ENCODE data around the gene RABGAP1L. TPM values are rescaled to one million over a fixed set of nuclear protein-coding genes. Genes with fewer than 3 reads are reported as not detected.

Gene RABGAP1L
- total RNA-seq, 1 donor from 2014 or later = 69.2 TPM

DNA sequence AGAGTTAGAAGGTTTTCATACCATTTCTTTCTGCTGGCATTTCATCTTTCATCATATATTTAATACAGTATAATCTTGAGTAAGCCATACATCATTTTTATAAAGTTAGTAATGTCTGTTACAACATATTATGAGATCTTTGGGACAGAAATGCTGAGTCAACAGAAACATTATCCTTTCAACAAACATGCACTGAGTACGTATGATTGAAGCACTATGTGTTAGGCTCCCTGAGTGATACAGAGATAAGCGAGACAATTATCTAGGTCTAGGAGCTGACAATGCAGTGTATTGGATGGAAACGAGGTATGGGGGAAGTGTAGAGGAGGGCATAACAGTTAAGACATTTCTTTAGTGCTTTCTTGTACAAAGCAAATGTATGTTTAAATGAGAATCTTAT lies 268.7 kb downstream of the RABGAP1L start:
- Histone ChIP-seq H3K4me3 (no peak overlapping the region), H3K27ac (replicated peaks) (no peak overlapping the region), H3K36me3 (no peaks in the 10 kb centered on the region), H3K4me1 (no peaks in the 10 kb centered on the region), H3K9me3 (replicated peaks) (no peaks in the 10 kb centered on the region), H3K27me3 (ENCODE audit: low read depth) (no peaks in the 10 kb centered on the region)
- TF ChIP-seq, protein P1, sequence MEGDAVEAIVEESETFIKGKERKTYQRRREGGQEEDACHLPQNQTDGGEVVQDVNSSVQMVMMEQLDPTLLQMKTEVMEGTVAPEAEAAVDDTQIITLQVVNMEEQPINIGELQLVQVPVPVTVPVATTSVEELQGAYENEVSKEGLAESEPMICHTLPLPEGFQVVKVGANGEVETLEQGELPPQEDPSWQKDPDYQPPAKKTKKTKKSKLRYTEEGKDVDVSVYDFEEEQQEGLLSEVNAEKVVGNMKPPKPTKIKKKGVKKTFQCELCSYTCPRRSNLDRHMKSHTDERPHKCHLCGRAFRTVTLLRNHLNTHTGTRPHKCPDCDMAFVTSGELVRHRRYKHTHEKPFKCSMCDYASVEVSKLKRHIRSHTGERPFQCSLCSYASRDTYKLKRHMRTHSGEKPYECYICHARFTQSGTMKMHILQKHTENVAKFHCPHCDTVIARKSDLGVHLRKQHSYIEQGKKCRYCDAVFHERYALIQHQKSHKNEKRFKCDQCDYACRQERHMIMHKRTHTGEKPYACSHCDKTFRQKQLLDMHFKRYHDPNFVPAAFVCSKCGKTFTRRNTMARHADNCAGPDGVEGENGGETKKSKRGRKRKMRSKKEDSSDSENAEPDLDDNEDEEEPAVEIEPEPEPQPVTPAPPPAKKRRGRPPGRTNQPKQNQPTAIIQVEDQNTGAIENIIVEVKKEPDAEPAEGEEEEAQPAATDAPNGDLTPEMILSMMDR (IDR thresholded peaks at IDR 0.05; ENCODE audit: borderline replicate concordance) = no peak
- intact Hi-C loops (cut with micrococcal nuclease) = no loop called here
- DNase-seq = no peak

DNA sequence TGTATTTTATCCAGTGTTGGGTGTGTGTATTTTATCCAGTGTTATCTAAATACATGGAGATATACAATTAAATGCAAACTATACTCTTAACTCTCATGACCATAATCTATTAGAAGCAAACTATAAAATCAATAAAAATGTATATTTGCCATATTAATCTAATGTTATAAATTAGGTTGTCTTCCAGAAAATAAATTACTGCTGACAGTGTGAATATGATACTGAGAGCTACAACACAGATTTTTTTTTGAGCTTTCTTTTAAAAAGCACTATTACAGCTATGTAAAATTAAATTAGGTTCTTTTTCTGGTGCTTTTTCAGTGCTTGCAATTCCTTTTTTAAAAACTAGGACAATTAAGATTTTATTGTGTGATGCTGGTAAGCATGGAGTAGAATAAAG lies 269.4 kb downstream of the RABGAP1L start:
- H3K9me3 ChIP-seq (replicated peaks) = no peaks in the 10 kb centered on the region
- intact Hi-C loops (cut with micrococcal nuclease) = no loop called here
- H3K27me3 ChIP-seq (ENCODE audit: low read depth) = no peaks in the 10 kb centered on the region
- H3K27ac ChIP-seq (replicated peaks) = no peak overlapping the region
- no peak for DNase-seq
- no peaks in the 10 kb centered on the region for H3K4me1 ChIP-seq
- H3K4me3 ChIP-seq = no peak overlapping the region
- TF ChIP-seq, protein P1 (IDR thresholded peaks at IDR 0.05; ENCODE audit: borderline replicate concordance) = no peak
- no peaks in the 10 kb centered on the region for H3K36me3 ChIP-seq

DNA sequence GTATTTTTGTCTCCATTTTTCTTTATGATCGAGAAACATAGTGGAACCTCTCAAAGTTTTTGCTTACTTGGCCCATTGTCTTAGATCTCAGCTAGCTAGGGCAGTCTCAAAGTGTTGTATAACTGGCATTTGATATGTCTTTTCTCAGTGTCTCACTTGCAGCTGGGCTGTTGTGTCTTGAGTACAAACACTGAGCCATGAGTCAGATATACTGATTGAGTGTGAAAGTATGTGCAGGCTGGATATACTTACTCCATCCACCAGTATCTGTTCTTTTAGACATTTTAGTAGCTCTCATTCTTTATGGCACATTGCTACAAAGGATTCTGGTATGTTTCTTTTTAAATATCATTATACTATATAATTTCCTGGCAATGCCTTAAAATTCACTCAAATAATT lies 274.1 kb downstream of the RABGAP1L start:
- no peak overlapping the region for H3K27ac ChIP-seq (replicated peaks)
- TF ChIP-seq, protein P1 (IDR thresholded peaks at IDR 0.05; ENCODE audit: borderline replicate concordance) = no peak
- H3K9me3 ChIP-seq (replicated peaks) = peaks cover 5% of the 10 kb centered on the region
- no peak for DNase-seq
- H3K36me3 ChIP-seq = no peaks in the 10 kb centered on the region
- intact Hi-C loops (cut with micrococcal nuclease) = no loop called here
- H3K4me1 ChIP-seq = no peaks in the 10 kb centered on the region
- no peaks in the 10 kb centered on the region for H3K27me3 ChIP-seq (ENCODE audit: low read depth)
- no peak overlapping the region for H3K4me3 ChIP-seq

DNA sequence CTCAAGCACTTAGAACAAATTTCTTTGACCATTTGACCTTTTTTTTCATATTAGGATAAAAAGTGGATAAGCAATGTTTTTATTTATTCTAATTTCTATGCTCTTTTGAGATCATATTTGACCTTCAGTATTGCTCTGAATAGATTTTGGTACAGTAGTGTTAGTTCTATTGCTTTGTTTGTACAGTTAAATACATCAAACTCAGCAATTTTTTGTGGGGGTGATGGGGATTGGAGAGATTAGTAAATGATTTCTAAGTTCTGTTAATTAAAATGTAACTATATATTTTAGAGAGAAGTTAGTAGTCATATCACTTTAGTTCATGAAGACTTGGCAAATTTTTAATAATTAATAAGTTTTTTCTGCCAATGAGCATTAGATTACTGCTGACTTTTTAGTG lies 286.0 kb downstream of the RABGAP1L start:
- Histone ChIP-seq H3K4me1 (peaks cover 24% of the 10 kb centered on the region), H3K4me3 (no peak overlapping the region), H3K36me3 (no peaks in the 10 kb centered on the region), H3K27me3 (ENCODE audit: low read depth) (no peaks in the 10 kb centered on the region), H3K9me3 (replicated peaks) (peaks cover 10% of the 10 kb centered on the region), H3K27ac (replicated peaks) (no peak overlapping the region)
- DNase-seq = no peak
- intact Hi-C loops (cut with micrococcal nuclease) = no loop called here
- TF ChIP-seq, protein P1 (IDR thresholded peaks at IDR 0.05; ENCODE audit: borderline replicate concordance) = no peak

DNA sequence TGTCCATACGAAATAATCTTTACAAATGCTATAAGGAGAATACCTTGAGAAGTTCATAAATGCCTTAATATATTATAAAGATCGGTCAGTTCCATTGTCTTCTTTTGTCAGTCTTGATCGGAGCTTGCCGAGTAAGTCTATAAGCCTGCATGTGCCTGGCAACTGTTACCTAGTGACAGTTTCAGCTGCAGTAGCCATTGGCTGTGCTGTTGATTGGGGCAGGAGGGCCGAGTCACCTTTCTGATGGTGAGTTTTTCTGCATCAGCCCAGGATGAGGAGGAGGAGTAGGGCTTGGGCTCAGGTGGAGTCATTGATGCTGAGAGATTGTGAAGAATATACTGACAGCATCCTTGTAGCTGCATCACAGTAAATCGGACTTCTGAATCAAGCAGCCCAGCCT lies 286.5 kb downstream of the RABGAP1L start:
- Histone ChIP-seq H3K27ac (replicated peaks) (no peak overlapping the region), H3K4me1 (peaks cover 24% of the 10 kb centered on the region), H3K9me3 (replicated peaks) (peaks cover 10% of the 10 kb centered on the region), H3K4me3 (no peak overlapping the region), H3K36me3 (no peaks in the 10 kb centered on the region), H3K27me3 (ENCODE audit: low read depth) (no peaks in the 10 kb centered on the region)
- DNase-seq = no peak
- TF ChIP-seq, protein P1 (IDR thresholded peaks at IDR 0.05; ENCODE audit: borderline replicate concordance) = no peak
- intact Hi-C loops (cut with micrococcal nuclease) = no loop called here
